HG02938 (cell line): ENCODE results near the gene PLPP3.

Experiments used
- ATAC-seq: cut with Tn5 transposase; IDR thresholded peaks from one replicate; pipeline ENCODE4 v1.9.1; 2021; ENCODE audit warnings: mild to moderate bottlenecking, moderate library complexity; ENCODE audit not compliant: unreplicated experiment

Gene PLPP3

DNA sequence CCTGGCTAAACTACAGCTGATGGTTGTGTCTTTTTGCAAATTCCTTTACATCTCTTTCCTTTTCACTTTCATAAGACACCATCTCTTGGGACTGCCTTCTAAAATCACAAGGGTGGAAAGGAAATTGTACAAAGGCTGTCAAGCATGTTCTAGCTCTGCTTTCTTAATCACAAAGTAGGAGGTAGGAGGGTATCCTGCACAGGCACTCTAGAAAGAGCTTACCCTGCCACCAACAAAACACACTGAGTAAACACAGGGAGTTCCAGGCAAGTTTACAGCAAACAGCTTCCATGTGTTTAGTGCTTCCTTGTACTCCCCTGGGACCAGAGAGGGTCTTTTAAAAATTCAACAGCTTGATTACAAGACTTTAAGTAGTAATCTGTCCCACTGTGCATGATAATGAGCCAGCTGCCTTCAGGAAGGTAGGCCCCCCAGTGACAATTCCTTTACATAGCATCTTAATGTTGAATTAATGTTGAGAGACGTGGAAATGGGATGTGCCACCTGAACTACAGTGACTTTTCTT, 2.4 kb downstream of the PLPP3 start:
- ATAC-seq: no peak

DNA sequence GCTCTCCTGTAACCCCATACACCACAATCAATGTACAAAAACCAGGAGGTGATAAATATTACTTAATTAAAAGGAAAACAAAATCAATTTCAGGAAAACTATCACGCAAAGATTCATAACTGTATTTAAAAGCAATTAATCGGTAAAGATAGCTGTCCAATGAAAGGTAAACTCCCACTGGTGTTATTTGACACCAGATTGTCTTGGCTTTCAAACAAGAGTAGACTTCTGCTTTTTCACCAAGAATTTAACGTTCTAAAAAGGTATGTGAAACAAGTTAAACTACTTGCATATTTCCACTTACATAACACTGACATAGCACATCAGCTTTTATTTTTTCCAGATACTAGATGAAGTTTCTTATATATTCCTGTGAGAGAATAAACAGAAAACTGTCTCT, 3.5 kb downstream of the PLPP3 start:
- no peak for ATAC-seq

DNA sequence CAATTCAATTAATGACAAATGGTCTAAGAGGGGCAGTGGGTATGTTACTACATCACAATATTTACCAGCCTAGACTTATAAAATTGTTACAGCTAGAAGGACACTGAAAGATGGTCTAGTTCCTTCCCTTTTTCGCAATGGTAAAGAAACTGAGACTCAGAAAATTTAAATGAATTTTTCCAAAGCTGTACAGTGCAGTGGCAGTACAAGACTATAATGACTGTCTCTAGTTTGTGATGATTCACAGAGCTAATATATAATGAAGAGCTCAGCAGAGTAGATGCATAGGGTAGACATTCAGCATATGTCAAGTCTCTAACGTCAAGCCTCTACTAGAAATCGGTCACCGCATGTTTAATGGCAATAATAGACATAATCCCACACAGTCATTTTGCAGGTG, 4.6 kb downstream of the PLPP3 start:
- no peak for ATAC-seq

DNA sequence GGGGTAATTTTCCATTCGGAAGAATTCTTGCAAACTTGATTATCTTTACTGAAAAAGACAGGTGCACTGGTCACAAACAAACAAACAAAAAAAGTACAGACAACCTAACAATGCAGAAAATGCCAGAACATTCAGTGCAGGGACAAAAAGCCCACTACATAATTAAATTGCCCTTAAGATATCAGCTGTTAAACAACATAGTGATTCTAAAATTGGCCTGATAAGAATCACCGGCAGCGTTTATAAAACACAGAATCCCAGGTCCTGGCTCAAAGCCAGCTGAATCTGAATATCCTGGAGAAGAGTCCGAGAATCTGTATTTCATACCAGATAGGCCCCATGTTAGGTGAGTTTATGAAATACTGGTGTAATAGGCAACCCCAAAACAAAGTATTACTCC, 6.1 kb downstream of the PLPP3 start:
- no peak for ATAC-seq

DNA sequence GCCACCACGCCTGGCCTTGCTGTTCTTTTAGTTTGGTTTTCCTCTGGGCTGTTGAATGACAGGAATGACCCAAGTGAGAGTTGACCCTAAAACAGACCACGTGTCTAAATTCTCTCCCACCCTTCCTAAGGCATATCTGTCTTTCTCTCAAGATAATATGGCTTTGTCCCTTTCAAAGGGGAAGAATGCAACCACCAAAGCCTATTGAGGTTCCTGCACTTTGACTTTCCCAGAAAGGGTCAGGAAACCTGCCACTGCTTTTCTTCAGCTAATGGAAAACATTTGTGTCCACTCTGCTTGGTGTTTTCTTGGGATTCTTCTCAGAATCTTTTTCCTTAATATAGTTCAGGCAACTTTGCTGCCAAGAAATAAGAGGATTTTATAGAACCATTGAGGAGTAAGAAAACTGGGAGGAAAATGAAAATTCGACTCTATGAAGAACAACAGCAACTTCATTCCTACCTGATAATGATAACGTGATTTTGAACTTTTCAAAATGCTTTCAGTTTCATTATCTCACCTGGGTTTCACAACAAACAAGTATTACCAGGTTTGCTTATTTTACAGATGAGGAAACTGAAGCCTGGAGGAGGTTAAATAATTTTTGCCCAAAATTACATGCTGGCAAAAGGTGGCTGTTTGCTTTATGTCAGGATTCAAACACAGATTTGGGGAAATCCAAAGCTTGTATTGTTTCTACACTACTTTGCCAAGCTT, 6.9 kb downstream of the PLPP3 start:
- no peak for ATAC-seq

DNA sequence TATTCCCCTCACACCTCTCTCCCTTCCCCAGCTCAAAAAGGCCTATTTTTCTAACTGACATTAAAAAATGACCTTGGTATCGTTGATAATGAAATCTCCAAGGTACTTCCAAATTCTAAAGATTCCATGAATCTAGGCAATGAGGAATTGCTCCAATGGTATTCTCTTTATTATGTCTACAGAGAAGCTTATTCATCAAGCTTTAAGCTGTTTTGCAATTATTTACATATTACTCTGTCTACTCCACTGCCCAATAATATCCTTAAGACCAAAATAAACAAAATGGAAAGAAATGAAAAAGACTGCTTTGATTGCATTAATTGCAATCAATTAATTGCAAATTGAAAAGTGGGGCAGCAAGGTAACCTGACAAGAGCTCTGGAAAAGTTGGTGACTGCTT, 7.9 kb downstream of the PLPP3 start:
- ATAC-seq: no peak

DNA sequence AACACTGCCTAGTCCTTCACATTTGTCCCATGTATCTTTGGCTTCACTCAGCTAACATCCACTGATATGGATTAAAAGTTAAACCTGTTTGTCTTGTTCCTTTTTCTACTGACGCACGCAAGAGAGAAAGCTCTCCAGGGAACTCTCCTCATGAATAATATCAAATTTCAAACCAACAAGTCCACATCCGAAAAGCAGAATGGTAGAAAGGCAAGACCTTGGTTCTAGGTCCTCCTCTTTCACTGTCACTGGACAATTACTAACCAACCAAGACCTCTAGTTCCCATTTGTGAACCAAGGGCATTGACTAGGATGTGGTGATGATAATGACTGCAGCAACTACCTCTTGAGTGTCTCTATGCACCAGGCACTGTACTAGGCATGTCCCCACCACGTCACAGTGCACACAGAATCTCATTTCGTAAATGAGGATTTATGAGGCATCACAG, 8.4 kb downstream of the PLPP3 start:
- no peak for ATAC-seq

DNA sequence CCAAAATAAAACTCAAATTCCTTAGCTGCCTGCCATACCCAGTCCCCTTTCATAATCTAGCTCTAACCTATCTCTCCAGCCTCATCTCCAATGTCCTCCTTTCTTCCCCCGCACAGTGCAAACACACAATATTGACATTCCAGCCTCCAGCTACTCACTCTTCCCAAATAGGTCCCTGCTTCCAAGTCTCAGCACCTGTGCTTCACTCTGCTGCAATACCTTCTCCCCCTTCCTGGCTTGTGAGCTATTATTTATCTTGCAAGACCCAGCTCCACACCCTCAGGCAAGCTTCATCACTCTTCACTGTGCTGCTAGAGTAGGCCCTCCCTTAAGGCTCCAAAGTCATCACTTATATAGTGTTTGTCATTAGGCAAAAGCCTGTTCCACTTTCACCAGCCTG, 9.7 kb downstream of the PLPP3 start:
- no peak for ATAC-seq

DNA sequence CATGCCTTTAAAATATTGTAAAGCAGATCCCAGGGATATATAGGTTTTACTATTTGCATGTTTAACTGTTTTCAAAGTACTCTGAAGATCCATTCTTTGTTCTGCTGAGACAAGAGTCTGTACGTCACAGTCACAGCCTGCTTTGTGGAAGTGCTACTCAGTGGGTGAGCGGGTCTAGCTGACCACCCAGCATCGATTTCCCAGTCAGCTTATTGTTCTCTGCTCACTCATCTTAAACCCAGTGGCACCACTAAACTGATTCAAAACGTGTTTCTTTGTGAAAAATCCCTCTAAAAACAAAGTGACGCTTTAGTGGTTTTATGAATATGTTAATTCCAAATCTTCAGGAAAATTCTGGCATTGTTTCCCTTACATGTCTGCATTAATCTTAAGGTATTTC, 12.4 kb downstream of the PLPP3 start:
- ATAC-seq: no peak

DNA sequence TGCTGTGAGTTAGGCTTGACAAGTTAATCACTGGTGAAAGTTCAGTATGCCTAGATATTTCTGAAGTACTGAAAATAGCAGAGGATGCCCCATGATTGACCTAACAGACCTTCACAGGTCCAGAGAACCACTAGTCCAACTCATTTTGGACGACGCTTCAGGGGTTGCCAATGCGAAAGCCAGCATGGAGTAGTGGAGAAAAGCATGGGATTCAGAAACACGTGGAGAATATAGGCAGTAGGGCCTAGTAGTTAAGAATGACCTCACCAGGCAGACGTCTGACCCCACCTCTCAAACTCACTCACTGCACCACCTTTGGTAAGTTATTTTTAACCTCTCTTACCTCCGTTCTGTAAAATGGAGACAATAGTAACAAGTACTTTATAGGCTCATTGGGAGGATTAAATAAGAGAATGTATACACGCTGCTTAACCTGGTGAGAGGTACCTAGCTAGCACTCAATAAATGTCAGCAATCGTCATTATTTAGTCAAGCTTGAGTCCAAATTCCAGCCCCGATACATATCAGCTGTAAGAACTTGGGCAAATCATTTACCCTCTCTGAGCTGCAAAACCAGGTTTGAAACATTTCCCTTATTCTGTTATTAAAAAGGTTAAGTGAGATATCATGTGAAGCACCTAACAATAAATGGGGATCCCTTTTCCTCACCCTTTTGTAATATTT, 13.2 kb downstream of the PLPP3 start:
- no peak for ATAC-seq

DNA sequence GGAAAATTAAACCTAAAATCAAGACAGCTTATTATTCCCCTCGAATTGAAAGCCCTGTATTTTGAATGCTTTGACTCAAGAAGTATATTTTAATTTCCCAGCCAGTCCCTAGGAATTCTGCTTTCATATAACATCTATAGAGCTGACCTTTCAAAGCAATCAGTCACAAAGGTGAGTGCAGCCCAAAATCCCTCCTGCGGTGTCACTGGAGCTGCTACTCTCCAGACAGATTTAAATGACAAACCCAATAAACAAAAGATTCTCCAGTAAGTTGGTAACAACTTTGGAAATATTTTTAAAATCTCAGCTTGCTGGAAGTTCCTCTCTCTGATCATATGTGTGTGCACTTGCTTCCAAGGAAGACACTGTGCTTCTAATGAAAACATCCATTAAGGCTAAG, 14.7 kb downstream of the PLPP3 start:
- no peak for ATAC-seq

DNA sequence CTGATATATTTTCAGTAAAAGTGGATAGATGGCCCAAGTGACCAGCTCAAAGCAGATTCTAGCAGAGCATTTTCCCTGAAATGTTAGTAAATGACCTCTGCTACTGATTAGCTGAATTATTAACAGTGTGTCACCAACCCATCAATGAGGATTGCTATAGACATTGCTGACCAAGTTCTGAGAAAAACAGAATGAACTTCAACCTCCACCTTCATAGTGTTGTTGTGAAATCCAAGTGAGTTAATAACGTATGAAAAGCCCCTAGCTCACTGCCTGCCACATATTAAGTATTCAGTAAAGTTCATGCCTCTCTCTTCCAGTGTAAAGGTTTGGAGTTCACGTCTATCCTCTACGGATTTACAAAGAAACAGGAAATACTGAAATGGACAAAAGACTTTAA, 15.8 kb downstream of the PLPP3 start:
- no peak for ATAC-seq

DNA sequence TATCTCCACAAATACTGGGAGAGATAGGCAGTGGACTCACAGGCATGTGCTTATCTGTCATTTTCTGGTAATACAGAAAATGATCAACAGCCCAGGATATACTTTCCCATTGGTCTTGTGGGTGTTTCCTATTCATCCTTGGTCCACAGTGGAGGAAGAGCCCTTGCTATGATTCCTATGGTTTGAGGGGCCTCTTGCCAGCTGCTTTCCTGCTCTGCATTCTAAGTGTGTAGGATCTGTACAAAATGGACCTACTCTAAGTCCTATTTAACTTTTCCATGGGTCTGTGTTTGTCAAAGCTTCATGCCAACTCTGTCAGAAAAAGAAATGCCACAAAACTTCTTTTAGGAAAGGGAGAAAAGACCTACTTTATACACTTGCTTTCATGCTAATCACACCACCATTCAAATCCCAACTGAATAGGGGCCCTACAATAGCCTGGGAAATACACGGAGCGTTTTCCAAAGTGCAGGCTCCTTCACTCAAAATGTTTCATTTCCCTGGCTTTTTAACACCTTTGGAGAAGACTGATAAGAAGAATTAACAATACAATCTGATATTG, 16.4 kb downstream of the PLPP3 start:
- no peak for ATAC-seq

DNA sequence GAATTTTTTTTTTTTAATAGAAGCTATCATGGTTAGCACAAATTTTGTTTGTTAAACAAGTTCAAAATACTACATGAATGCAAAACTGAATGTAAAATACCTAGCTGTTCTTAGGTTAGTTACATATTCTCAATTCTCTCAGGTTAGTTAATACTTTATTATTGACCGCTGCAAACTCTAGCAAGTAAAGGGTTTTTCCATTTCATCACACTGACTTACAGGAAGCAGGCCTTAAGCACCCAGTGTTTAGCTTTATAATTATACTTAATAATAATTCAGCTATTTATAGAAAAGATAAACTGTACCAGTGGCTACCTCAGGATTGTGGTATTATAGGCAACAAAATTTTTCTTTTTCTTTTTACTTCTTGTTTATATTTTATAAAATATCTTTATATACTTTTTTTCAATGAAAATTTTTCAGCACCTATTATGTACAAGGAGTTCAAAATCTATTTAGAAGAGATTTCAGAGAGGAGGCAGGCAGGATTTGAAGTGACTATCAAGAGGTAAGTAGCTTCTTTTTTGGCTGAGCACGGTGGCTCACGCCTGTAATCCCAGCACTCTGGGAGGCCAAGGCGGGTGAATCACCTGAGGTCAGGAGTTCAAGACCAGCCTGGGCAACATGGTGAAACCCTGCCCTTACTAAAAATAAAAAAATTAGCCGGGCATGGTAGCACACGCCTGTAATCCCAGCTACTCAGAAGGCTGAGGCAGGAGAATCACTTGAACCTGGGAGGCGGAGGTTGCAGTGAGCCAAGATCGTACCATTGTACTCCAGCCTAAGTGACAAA, 17.9 kb downstream of the PLPP3 start:
- peak; percentile 72 for ATAC-seq

DNA sequence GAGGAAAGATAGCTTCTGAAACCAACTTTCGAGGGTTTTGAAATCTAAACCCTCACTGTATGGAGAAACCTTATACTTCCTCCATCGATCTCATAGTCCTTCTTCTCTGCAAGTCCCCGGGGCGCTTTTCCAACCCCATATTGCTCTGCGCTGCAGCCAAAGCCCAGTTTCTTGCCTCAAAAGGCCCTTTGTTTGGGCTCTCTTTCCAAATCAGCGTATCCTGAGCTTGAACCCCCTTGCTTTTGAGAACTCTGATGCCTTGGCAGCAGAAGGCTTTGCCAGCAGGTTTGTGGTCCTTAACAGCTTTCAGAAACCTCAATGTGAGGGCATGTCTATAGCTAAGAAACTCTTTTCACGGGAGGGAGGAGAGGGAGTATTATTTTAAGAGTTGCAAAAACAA, 21.6 kb downstream of the PLPP3 start:
- no peak for ATAC-seq

DNA sequence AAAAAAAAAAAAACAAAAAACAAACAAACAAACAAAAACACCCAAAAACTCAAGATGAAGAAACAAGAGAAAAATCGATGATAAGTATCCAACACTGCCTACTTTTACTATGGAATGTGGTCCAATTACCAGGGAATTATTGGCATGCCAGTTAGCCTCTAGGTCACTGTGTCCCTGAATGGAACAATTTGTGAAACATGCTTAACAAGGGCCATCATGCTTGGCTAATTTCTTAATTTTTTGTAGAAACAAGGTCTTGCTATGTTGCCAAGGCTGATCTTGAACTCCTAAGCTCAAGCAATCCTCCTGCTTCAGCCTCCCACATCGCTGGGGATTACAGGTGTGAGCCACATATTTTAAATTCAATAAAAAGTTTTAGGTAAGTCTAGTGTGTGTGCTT, 23.9 kb downstream of the PLPP3 start:
- no peak for ATAC-seq

DNA sequence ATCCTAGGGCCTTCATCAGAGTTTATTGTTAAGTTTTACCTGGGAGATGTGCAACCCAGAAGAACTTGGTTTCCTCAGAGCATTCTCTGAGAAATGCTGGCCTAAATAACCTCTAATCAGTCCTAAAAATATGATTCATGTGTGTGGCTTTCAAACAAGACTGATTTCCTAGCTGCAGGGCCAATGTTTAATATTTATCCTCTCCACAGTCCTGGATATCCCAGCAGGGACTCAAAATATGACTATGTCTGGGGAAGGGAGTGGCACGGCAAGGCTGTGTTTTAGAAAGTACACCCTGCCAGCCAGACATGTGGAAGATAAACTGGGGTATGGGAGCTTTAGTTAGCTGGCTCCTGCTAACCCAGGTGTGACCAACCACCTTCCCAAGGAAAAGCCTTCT, 26.3 kb downstream of the PLPP3 start:
- ATAC-seq: no peak

DNA sequence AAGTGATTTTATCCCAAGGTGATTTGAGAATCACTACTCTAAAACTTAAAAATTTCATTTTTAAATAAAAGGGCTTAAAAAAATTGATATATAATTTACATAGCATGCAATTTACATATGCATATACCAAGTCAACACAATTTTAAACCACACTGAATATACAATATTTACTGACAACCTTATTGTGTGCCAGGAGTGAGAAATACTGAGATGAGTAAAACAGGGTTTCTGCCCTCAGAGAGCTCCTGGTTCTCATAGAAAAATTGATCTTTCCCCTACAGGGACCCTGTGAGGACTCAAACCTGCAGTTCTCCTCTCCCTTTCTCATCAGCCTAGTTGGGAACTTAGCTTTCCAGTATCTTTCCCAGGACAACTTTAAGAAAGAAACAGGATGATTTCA, 27.0 kb downstream of the PLPP3 start:
- no peak for ATAC-seq

DNA sequence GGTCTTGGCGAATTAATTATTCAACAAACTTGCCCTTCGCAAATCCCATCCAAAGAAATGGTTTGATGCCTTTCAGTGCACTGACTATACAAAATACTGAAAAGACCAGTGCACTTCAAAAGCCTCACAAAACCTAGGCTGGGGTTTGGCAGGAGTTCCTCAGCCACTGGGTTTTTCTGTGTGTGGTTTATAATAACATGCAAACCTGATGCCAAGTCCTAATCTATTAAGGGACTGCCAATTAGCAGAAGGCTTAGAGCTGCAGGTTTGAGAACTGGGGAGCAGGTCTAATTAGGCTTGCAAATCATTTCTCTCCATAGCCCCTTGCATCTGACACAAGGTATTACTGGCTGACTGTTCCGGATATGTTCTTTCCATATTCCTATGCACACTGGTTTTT, 27.7 kb downstream of the PLPP3 start:
- ATAC-seq: no peak

DNA sequence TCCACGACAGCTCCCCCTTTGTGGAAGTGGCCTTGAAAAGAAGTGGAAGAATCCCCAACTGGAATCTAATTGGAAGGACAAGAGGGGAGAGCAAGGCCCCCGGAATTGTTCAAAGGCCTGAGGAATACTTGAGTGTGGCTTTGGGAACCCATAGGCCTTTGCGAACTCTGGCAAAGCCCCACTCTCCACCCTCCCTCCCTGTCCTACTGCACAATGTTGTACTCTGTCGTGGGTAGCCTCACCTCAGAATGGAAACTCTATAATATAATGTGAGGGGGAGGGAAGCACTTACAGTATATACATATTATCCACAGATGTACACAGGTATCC, 28.5 kb downstream of the PLPP3 start:
- ATAC-seq: no peak

DNA sequence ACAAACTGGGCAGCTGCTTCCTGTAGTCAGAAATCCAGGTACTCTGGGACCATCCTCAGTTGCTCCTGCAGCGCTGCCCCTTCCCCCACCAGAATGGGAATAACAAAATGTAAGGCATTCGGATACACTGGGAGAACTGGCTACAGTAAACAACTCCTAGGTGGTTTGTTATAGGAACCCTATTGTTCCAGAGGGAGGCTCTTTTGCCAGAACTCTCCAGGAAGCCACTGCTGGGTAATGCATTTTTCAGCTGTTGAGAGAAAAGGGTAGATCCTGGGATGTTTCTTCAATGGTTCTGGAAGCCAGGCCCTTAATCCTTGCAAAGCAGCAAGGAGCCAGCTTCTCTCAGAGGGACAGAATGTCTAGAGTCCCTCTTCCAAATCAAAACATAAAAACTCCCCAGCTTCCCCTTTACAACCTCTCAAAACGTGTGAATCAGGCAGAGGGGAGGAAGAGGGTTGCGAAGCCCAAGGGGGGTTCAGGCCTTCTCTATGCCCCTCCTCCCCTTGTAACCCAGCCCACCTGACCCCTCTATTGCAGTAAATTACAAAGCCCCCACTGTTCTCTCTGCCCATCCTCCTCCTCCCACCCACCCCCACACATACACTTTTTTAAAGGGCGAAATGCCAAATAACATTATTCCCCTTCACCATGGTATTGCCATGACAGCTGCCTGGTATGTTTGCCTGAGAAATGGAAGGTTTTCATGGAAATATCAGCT, 29.1 kb downstream of the PLPP3 start:
- ATAC-seq: no peak
